Measurements from ENCODE around the gene VPS16.

The VPS16 gene

GRCh38 chr20:2836035-2836434, 4.5 kb upstream of the VPS16 start:
- H3K4me3 ChIP-seq (ENCODE audit: low read depth, low read length) = no peak overlapping the region
- TF ChIP-seq CTCF (IDR thresholded peaks at IDR 0.05; ENCODE audit: borderline replicate concordance, insufficient read depth, low read depth, low read length) = no peak

- TF ChIP-seq CTCF (IDR thresholded peaks at IDR 0.05; ENCODE audit: borderline replicate concordance, insufficient read depth, low read depth, low read length) = no peak
- no peak overlapping the region for H3K4me3 ChIP-seq (ENCODE audit: low read depth, low read length)
Observed at GRCh38 chr20:2837221-2837960, 3.2 kb upstream of the VPS16 start.

- TF ChIP-seq CTCF (IDR thresholded peaks at IDR 0.05; ENCODE audit: borderline replicate concordance, insufficient read depth, low read depth, low read length) = no peak
- H3K4me3 ChIP-seq (ENCODE audit: low read depth, low read length) = no peak overlapping the region
Observed at GRCh38 chr20:2838170-2838797, 2.3 kb upstream of the VPS16 start.

- TF ChIP-seq CTCF (IDR thresholded peaks at IDR 0.05; ENCODE audit: borderline replicate concordance, insufficient read depth, low read depth, low read length) = no peak
Observed at GRCh38 chr20:2838847-2839671, 1.5 kb upstream of the VPS16 start.

GRCh38 chr20:2839732-2840137, 810 bp upstream of the VPS16 start:
- no peak for TF ChIP-seq CTCF (IDR thresholded peaks at IDR 0.05; ENCODE audit: borderline replicate concordance, insufficient read depth, low read depth, low read length)
- peak overlapping the region; percentile 85 for H3K4me3 ChIP-seq (ENCODE audit: low read depth, low read length)

More at GRCh38 chr20:2838847-2839671, 1.5 kb upstream of the VPS16 start:
- no peak overlapping the region for H3K4me3 ChIP-seq (ENCODE audit: low read depth, low read length)

GRCh38 chr20:2840967-2841531, 504 bp downstream of the VPS16 start:
- H3K4me3 ChIP-seq (ENCODE audit: low read depth, low read length) = peak overlapping the region; percentile 85
- no peak for TF ChIP-seq CTCF (IDR thresholded peaks at IDR 0.05; ENCODE audit: borderline replicate concordance, insufficient read depth, low read depth, low read length)

All from GM12875 (cell line).